ENCODE measurements around the gene PRR29. TPM values are rescaled to one million over a fixed set of nuclear protein-coding genes. Genes with fewer than 3 reads are reported as not detected.
"Not testable (repeated sequence)": the region's sequence is repeated elsewhere in the genome, so short reads cannot be mapped to it uniquely, and the experiment has no call there.

PRR29 gene
- total RNA-seq, 1 donor from 2014 or later: not detected

DNA sequence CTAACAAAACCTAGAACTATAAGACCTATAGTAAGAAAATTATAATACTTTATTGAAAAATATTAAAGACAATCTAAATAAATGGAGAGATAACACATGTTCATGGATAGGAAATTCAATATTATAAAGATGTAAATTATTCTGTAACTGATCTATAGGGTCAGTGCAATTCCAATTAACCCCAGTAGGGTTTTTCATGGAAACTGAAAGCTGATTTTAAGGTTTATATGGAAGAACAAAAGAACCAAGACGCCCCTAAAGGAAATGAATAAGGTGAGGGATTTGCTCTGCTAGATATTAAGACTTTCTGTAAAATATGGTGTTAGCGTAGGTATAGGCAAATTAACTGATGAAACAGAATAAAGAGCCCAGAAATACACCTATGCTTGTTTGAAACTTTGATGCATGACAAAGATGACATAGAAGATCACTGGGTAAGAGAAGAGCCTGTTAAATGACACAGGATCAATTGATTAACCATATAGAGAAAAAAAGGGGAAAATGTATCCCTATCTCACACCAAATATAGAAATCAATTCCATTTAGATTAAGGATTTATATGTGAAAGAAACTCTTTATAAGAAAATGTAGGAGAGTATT, 19.3 kb downstream of the PRR29 start:
- no peak for TF ChIP-seq CTCF (IDR thresholded peaks at IDR 0.05)
- ChIA-PET POLR2A (interaction anchor here (0.6 to 5.8 kb wide), 2 partner anchors 80 to 129 kb away, joined by 3 to 54 read pairs; no protein-coding TSS in a partner anchor), CTCF (interaction anchor here (1.0 to 3.5 kb wide), 10 partner anchors 10 to 116 kb away, joined by 3 to 52 read pairs (median 4); partner anchors contain the start of gene GH1)
- Mint-ChIP-seq H3K4me3 (peak overlapping the region; percentile 65), H3K27ac (peak overlapping the region; percentile 73), H3K4me1 (peaks cover 88% of the 10 kb centered on the region), H3K36me3 (ENCODE audit: low read depth) (peaks cover 13% of the 10 kb centered on the region), H3K9me3 (no peaks in the 10 kb centered on the region), H3K27me3 (no peaks in the 10 kb centered on the region)
- intact Hi-C loops (cut with micrococcal nuclease): loop anchor here (2.0 kb wide), 1 partner anchor 27 kb away; no protein-coding TSS in a partner anchor
- ATAC-seq (ENCODE audit: low read depth) (no peak), DNase-seq (no peak)

DNA sequence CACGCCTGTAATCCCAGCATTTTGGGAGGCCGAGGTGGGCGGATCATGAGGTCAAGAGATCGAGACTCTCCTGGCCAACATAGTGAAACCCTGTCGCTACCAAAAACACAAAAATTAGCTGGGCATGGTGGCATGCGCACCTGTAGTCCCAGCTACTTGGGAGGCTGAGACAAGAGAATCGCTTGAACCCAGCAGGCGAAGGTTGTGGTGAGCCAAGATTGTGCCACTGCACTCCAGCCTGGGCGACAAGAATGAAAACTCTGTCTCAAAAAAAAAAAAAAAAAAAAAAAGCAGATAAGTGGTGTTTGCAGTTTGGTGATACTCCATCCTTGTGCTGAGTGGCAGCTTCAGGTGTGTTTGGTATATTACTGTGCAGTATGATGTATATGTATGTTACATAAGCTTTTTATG, 21.4 kb downstream of the PRR29 start:
- Mint-ChIP-seq H3K36me3 (ENCODE audit: low read depth) (peaks cover 13% of the 10 kb centered on the region), H3K4me1 (peaks cover 84% of the 10 kb centered on the region), H3K27ac (peak overlapping the region; percentile 99), H3K4me3 (peak overlapping the region; percentile 97)
- POLR2A ChIA-PET: interaction anchor here (0.7 to 5.8 kb wide), 28 partner anchors 9 to 486 kb away, joined by 3 to 54 read pairs (median 8); partner anchors contain the start of genes CCDC47, CD79B, CEP95 and DDX42
- CTCF ChIA-PET: interaction anchor here (1.0 to 4.4 kb wide), 12 partner anchors 9 to 115 kb away, joined by 3 to 26 read pairs (median 8); partner anchors contain the start of genes CD79B, CSHL1 and GH1
- DNase-seq; H3K27me3 Mint-ChIP-seq; intact Hi-C loops (cut with micrococcal nuclease); H3K9me3 Mint-ChIP-seq: not testable (repeated sequence)
- peak; percentile 8 for ATAC-seq (ENCODE audit: low read depth)

- H3K36me3 Mint-ChIP-seq (ENCODE audit: low read depth): peaks cover 11% of the 10 kb centered on the region
- peak within 1 kb of the TSS; percentile 99 for H3K27ac Mint-ChIP-seq
- ATAC-seq (ENCODE audit: low read depth): peak; percentile 78
- H3K4me3 Mint-ChIP-seq: peak within 1 kb of the TSS; percentile 97
- ChIA-PET CTCF (interaction anchor here (0.9 to 4.4 kb wide), 14 partner anchors 9 to 115 kb away, joined by 3 to 26 read pairs (median 7); partner anchors contain the start of genes CD79B, CSHL1 and GH1), POLR2A (interaction anchor here (0.6 to 5.8 kb wide), 37 partner anchors 9 to 486 kb away, joined by 3 to 54 read pairs (median 5); partner anchors contain the start of genes CCDC47, CD79B, CEP95 and CSHL1)
- no peak for TF ChIP-seq CTCF (IDR thresholded peaks at IDR 0.05)
- no peaks in the 10 kb centered on the region for H3K9me3 Mint-ChIP-seq
- DNase-seq: peak; percentile 69
- intact Hi-C loops (cut with micrococcal nuclease): loop anchor here (1.0 to 2.0 kb wide), 6 partner anchors 21 to 486 kb away; partner anchors contain the start of genes CCDC47, CEP95, DDX5 and PRR29
- H3K27me3 Mint-ChIP-seq: no peaks in the 10 kb centered on the region
- H3K4me1 Mint-ChIP-seq: peaks cover 81% of the 10 kb centered on the region
These were observed 22.1 kb downstream of the PRR29 start, which contains the start of gene ICAM2 for GRCh38 chr17:64020056-64020766. ICAM2 (minus strand) TSS chr17:64020633; CDS start chr17:64006691, 13,942 bp downstream.

- ChIA-PET POLR2A (interaction anchor here (1.0 to 5.8 kb wide), 3 partner anchors 99 to 123 kb away, joined by 3 to 54 read pairs (median 3); no protein-coding TSS in a partner anchor), CTCF (interaction anchor here (0.6 to 7.7 kb wide), 6 partner anchors 41 to 133 kb away, joined by 3 to 116 read pairs (median 6); partner anchors contain the start of gene GH1)
- DNase-seq (no peak), ATAC-seq (ENCODE audit: low read depth) (no peak)
- Mint-ChIP-seq H3K36me3 (ENCODE audit: low read depth) (peaks cover 7% of the 10 kb centered on the region), H3K27ac (peak overlapping the region; percentile 99), H3K27me3 (no peaks in the 10 kb centered on the region), H3K4me1 (peaks cover 68% of the 10 kb centered on the region), H3K4me3 (peak overlapping the region; percentile 51), H3K9me3 (no peaks in the 10 kb centered on the region)
- no peak for TF ChIP-seq CTCF (IDR thresholded peaks at IDR 0.05)
- intact Hi-C loops (cut with micrococcal nuclease): no loop called here
These were observed 24.5 kb downstream of the PRR29 start for GRCh38 chr17:64022611-64023063.

- Mint-ChIP-seq H3K27me3 (no peaks in the 10 kb centered on the region), H3K9me3 (no peaks in the 10 kb centered on the region), H3K4me1 (peaks cover 55% of the 10 kb centered on the region), H3K36me3 (ENCODE audit: low read depth) (peaks cover 5% of the 10 kb centered on the region), H3K27ac (peak overlapping the region; percentile 84), H3K4me3 (no peak overlapping the region)
- intact Hi-C loops (cut with micrococcal nuclease): no loop called here
- TF ChIP-seq CTCF (IDR thresholded peaks at IDR 0.05): no peak
- no peak for ATAC-seq (ENCODE audit: low read depth)
- no peak for DNase-seq
- ChIA-PET CTCF (interaction anchor here (2.0 to 7.9 kb wide), 7 partner anchors 7 to 120 kb away, joined by 11 to 116 read pairs (median 79); partner anchors contain the start of genes CD79B, CSHL1 and GH1), POLR2A (interaction anchor here (1.1 to 2.5 kb wide), 3 partner anchors 34 to 122 kb away, joined by 3 to 26 read pairs (median 4); no protein-coding TSS in a partner anchor)
These were observed 26.1 kb downstream of the PRR29 start for GRCh38 chr17:64024215-64024654.

Data from activated B cell treated with CpG ODN at 0.5 μM for 24 hours (primary cell).